Measurements from ENCODE around the gene MTPN.

- no peak for TF ChIP-seq CTCF (IDR thresholded peaks at IDR 0.05)
- no peak for TF ChIP-seq POLR2A (IDR thresholded peaks at IDR 0.05)
- TF ChIP-seq EP300 (IDR thresholded peaks at IDR 0.05) = no peak
- no peak for TF ChIP-seq POLR2AphosphoS5 (IDR thresholded peaks at IDR 0.05)
Observed at GRCh38 chr7:135998081-135998480, 20.9 kb upstream of the MTPN start.
